Left lobe of liver (tissue), 2 donors: Measurements from ENCODE around the gene DNAJC17. TPM values are rescaled to one million over a fixed set of nuclear protein-coding genes. Genes with fewer than 3 reads are reported as not detected.

Experiments used
- ATAC-seq: fragments of 200-7000 bp; cut with Tn5 transposase; one replicate; pipeline ENCODE4 v1.9.1; 2020; ENCODE audit warnings: mild to moderate bottlenecking, moderate library complexity
- DNase-seq: peaks from one replicate; pipeline ENCODE4 v3.0.0-alpha.2; 2020; ENCODE audit warnings: low spot score
- total RNA-seq: library from RNA; stranded (reverse); gene quantifications from one replicate; pipeline ENCODE4 v1.2.1, GENCODE V29; 2021
- donor health status: DM: no; HTN: no; CAD: no; lungs with moderate emphysema.
- donor health status: DM: no; HTN: yes; CAD: no.

DNAJC17 gene, protein sequence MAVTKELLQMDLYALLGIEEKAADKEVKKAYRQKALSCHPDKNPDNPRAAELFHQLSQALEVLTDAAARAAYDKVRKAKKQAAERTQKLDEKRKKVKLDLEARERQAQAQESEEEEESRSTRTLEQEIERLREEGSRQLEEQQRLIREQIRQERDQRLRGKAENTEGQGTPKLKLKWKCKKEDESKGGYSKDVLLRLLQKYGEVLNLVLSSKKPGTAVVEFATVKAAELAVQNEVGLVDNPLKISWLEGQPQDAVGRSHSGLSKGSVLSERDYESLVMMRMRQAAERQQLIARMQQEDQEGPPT
- total RNA-seq = 31.3 TPM

GRCh38 chr15:40807028-40807887 lies at the start of gene DNAJC17, which contains the start of gene ZFYVE19:
Gene DNAJC17, minus strand, starts transcription at chr15:40807473. Its CDS starts 27 bp downstream, at chr15:40807446.
Gene ZFYVE19, plus strand, starts transcription at chr15:40807089. Its CDS starts 501 bp downstream, at chr15:40807590.
- peak; percentile 91 for ATAC-seq
- DNase-seq = peak; percentile 98

- DNase-seq (no peak), ATAC-seq (no peak)
Observed at GRCh38 chr15:40856746-40857145, 49.5 kb upstream of the DNAJC17 start.

DNA sequence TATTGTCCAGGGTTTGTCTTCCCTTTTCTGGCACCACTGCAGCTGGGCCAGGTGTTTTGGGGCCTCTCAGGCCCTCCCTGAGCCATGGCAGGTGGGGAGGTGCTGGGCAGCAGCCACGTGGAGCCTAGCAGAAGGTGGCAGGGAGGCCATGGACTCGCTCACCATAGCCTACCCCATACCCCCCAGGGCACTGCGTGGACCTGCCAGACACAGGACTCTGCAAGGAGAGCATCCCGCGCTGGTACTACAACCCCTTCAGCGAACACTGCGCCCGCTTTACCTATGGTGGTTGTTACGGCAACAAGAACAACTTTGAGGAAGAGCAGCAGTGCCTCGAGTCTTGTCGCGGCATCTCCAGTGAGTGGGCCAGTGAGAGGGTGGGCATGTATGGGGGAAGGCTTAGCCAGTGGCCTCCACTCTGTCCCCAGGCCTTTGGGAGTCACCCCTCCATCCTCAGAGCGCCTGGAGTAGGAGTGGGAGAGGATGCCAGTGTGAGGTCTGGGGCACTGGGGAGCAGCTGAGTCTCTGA lies 48.5 kb upstream of the DNAJC17 start:
- ATAC-seq (no peak), DNase-seq (no peak)

- DNase-seq (no peak), ATAC-seq (no peak)
Observed at GRCh38 chr15:40854161-40854560, 46.9 kb upstream of the DNAJC17 start.

DNA sequence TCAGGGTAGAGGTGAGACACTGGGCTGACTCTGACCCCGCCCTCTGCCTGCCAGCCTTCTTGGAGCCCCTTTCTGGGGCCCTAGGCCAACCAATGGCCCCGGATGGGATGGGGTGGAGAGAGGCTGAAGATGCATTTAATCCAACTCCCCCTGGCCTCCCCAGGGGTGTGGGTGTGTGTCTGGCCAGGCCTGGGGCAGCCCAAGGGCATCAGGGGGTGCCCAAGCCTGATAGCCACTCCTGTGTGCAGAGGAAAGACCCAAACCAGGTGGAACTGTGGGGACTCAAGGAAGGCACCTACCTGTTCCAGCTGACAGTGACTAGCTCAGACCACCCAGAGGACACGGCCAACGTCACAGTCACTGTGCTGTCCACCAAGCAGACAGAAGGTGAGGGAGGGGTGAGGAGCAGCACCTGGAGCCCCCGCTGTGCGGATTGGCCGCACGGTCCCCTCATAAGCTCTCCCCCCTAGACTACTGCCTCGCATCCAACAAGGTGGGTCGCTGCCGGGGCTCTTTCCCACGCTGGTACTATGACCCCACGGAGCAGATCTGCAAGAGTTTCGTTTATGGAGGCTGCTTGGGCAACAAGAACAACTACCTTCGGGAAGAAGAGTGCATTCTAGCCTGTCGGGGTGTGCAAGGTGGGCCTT lies 46.1 kb upstream of the DNAJC17 start:
- ATAC-seq (no peak), DNase-seq (no peak)

DNA sequence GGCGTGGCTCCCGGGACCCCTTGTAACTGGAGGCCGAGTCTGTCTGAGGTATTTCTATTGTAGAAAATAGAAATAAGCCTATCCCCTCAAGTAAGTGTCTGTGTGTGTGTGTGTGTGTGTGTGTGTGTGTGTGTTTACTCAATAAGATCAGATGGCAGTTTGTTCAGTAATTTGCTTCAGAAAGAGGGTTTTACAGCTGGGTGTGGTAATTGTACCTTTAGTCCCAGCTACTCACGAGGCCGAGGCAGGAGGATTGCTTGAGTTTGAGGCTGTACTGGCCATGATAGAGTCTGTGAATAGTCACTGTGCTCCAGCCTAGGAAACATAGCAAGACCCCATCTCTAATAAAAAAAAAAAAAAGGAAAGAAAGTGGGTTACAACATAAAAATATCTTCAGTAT lies 45.3 kb upstream of the DNAJC17 start:
- ATAC-seq (no peak), DNase-seq (no peak)

DNA sequence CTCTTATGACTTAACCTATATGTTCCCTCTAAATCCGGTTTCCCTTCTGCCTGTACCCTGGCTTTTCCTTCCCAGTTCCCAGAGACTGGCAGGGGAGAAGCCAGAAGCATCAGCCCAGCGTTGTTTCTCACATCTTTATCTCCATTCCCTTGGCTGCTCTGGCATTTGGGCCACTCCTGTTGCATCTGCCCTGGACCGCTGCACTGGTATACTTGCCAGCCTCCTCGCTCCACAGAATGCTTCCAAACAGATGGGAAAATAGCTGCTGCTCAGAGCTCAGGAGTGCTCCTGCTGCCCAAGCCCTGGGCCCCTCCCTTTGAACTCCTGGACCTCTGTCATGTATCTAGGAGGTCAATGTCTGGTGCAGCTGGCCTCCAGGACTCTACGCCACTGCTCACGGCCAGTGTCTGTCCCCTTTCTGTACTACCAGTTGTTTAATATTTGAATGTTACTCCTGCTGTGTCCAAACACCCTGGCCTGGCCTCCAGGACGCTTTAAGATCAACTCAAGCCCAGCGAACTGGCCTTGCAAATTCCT lies 43.4 kb upstream of the DNAJC17 start:
- ATAC-seq = peak; percentile 29
- DNase-seq = no peak

- peak; percentile 72 for ATAC-seq
- DNase-seq = no peak
Observed at GRCh38 chr15:40847223-40847961, 40.1 kb upstream of the DNAJC17 start.

DNA sequence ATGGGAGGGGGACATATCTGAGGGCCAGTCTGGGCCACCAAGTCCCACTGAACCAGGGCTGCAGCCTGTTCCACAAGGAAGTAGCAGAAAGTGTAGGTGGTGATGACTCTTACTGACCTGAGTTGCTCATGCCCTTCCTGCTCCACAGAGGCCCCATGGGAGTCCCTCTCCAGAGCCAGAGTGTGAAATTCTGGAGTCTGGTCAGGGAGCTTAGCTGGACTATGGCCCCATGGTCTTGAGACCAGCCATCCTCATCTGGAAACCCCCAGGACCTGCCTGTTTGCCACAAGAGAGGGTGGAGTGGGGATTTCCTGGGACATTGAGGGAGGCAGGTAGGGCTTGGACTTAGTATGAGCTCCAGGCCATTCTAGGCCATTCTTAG lies 39.6 kb upstream of the DNAJC17 start:
- ATAC-seq (no peak), DNase-seq (no peak)

GRCh38 chr15:40845511-40846284 lies 38.4 kb upstream of the DNAJC17 start:
- ATAC-seq = peak; percentile 35
- no peak for DNase-seq

DNA sequence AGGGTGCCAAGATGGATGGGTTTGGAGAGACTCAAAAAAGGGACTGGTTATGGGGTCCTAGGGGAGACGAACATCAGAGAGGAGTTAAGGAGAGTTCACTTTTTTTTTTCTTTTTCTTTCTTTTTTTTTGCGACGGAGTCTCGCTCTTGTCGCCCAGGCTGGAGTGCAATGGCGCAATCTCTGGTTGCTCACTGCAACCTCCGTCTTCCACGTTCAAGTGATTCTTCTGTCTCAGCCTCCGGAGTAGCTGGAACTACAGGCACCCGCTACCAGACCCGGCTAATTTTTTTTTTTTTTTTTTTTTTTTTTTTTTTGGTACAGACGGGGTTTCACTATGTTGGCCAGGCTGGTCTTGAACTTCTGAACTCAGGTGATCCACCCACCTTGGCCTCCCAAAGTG lies 37.8 kb upstream of the DNAJC17 start:
- DNase-seq (no peak), ATAC-seq (no peak)

DNA sequence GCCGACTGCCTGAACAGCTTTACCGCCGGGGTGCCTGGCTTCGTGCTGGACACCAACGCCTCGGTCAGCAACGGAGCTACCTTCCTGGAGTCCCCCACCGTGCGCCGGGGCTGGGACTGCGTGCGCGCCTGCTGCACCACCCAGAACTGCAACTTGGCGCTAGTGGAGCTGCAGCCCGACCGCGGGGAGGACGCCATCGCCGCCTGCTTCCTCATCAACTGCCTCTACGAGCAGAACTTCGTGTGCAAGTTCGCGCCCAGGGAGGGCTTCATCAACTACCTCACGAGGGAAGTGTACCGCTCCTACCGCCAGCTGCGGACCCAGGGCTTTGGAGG lies 37.4 kb upstream of the DNAJC17 start:
- DNase-seq (no peak), ATAC-seq (no peak)

DNA sequence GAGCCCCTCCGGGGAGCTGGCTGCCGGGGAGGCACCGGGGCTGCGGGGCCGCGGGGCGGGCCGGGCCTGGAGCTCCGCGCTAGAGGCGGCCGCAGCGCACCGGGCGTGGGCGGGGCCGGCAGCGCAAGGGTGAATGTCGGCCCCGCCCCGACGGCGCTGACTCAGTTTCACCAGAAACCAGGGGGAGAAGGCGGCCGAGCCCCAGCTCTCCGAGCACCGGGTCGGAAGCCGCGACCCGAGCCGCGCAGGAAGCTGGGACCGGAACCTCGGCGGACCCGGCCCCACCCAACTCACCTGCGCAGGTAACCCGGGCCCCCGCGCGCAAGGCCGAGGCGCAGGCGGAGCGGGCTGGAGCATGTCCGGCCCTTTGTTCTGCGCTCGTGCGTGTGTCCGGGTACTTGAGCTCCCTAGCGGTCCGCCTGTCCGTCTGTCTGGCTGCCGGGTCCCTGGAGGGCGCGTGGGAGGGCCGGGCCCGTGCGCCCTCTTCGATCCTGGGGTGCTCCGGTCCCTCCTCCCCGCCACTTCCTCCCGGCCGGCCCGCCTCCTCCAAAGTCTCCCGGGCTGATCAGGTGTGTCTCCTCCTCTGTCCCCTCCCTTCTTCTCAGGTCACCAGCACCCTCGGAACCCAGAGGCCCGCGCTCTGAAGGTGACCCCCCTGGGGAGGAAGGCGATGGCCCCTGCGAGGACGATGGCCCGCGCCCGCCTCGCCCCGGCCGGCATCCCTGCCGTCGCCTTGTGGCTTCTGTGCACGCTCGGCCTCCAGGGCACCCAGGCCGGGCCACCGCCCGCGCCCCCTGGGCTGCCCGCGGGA lies 36.8 kb upstream of the DNAJC17 start, which contains the start of gene SPINT1:
SPINT1 (plus strand) TSS at position 164 of the 811 bp plus-strand sequence; CDS start at position 671, 507 bp downstream.
- ATAC-seq (peak; percentile 39), DNase-seq (no peak)

- ATAC-seq (no peak), DNase-seq (no peak)
Observed at GRCh38 chr15:40843261-40843884, 36.1 kb upstream of the DNAJC17 start.

DNA sequence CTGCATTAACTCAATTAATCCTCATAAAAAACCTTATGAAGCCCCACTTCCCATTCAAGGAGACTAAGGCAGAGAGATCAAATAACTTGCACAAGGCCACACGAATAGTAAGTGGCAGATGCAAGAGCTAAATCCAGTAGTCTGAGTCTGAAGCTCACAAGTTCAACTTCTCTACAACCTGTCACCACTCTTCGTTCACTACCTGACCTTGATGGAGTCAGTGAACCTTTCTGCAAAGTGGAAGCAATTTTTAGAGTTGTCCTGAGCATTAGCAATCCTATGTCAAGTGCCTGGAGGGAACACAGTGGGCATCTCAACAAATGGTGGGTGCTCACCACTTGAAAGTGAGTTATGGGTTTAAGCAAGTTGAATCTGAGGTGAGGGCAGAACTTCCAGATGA lies 34.5 kb upstream of the DNAJC17 start:
- ATAC-seq = no peak
- DNase-seq = no peak

DNA sequence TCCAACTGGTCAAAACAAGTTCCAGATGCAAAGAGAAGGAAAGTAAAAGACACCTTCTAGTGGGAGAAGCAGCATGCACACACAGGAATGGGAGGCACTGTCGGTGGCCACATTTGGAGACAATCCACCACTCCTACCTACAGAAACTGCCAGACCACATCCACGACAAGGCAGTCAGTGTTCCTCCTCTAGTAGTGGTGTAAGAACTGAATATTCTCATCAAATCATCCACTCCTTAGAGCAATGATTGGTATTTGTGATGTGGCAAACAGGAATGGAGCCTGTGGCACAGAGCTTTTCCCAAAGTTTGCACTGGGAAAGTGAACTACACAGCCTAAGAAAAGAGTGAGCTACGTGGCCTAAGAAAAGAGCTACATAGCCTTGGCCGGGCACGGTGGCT lies 31.5 kb upstream of the DNAJC17 start:
- DNase-seq (no peak), ATAC-seq (no peak)

DNA sequence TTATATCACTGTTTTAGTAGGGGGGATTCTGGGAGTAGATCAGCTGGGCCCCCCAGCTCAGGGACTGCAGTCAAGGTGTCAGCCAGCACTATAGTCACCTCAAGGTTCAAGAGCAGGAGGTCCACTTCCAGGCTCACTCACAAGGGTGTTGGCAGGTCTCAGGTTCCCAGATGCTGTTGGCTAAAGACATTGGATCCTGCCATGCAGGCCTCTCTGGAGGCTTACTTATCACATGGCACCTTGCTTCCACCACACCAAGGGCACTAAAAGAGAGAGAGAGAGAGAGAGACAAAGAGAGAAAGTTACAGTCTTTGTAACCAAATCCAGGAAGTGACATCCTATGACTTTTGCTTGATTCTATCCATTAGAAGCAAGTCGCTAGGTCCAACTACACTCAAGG lies 28.7 kb upstream of the DNAJC17 start:
- ATAC-seq = no peak
- DNase-seq = no peak

DNA sequence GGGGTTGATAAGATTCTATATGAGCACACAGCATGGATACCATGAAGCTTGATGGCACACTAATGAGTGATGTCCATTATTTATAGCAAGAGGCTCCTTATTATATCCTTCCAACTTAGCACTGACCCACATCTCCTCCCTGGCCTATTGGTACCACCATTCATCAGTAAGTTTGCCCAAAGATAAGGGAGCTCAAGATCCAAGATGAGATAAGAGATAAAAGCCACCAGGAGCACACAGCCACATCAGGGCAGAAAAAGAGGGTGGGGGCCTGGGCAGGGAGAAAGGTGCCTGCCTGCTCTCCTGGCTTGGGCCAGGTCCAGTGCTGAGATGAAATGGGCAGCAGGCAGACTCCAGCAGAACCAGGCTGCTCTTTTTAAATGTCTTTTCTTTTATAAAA lies 25.6 kb upstream of the DNAJC17 start:
- no peak for DNase-seq
- no peak for ATAC-seq
